Breast epithelium (tissue), 3 donors: Measurements from ENCODE around the gene CYBC1.

ENCODE experiments used
- POLR2A ChIP-seq: fragments of 450-650 bp; IDR thresholded peaks from one replicate; pipeline ENCODE4 v1.6.1; 2016; ENCODE audit warnings: antibody characterized with exemption, mild to moderate bottlenecking, moderate library complexity
- TF ChIP-seq, protein P1 (sequence below), 3 donors: fragments of 450-650 bp; IDR thresholded peaks; one replicate each; pipeline ENCODE4 v1.5.1; 2016 to 2017; ENCODE audit warnings: antibody characterized with exemption in 3 of 3, mild to moderate bottlenecking in 3 of 3, moderate library complexity in 3 of 3

- TF ChIP-seq, protein P1, sequence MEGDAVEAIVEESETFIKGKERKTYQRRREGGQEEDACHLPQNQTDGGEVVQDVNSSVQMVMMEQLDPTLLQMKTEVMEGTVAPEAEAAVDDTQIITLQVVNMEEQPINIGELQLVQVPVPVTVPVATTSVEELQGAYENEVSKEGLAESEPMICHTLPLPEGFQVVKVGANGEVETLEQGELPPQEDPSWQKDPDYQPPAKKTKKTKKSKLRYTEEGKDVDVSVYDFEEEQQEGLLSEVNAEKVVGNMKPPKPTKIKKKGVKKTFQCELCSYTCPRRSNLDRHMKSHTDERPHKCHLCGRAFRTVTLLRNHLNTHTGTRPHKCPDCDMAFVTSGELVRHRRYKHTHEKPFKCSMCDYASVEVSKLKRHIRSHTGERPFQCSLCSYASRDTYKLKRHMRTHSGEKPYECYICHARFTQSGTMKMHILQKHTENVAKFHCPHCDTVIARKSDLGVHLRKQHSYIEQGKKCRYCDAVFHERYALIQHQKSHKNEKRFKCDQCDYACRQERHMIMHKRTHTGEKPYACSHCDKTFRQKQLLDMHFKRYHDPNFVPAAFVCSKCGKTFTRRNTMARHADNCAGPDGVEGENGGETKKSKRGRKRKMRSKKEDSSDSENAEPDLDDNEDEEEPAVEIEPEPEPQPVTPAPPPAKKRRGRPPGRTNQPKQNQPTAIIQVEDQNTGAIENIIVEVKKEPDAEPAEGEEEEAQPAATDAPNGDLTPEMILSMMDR (IDR thresholded peaks at IDR 0.05): no peak
- no peak for TF ChIP-seq POLR2A
Observed at GRCh38 chr17:82445542-82445941, 5.0 kb downstream of the CYBC1 start.
